HEK293 (cell line): ENCODE results near the gene QSOX1.

Source experiments
- CTCF ChIA-PET: fragments of 350-600 bp; formaldehyde crosslinking; extraction: SDS; loops from one replicate; lab custom pipeline; 2021; ENCODE audit warnings: antibody characterized with exemption; lab: Yijun Ruan, JAX
- POLR2A ChIA-PET: fragments of 300-600 bp; formaldehyde crosslinking; extraction: SDS; loops from one replicate; lab custom pipeline; 2020; ENCODE audit warnings: antibody characterized with exemption, inconsistent platforms; lab: Yijun Ruan, JAX
- H3K27ac ChIP-seq: fragments of 200-500 bp; sonication (Bioruptor generic); 2 replicates; pipeline ENCODE4 v1.5.1; 2014; ENCODE audit warnings: low read depth, low read length, control low read depth, inconsistent platforms; ENCODE audit errors: extremely low read depth
- H3K36me3 ChIP-seq, 2 experiments: fragments of 200-500 bp in 1 of 2; sonication (Bioruptor generic) in 1 of 2; 1 replicate in 1 of 2; 2 replicates in 1 of 2; pipeline ENCODE4 v1.5.1; 2014 to 2017; ENCODE audit warnings: inconsistent platforms in 2 of 2, low read length in 2 of 2; ENCODE audit not compliant: control insufficient read depth in 2 of 2, insufficient read depth in 1 of 2
- H3K4me1 ChIP-seq: fragments of 200-500 bp; sonication (Bioruptor generic); 2 replicates; pipeline ENCODE4 v1.5.1; 2014; ENCODE audit warnings: mild to moderate bottlenecking, low read length, inconsistent platforms; ENCODE audit not compliant: control insufficient read depth, insufficient read depth
- H3K4me3 ChIP-seq: 2 replicates; pipeline ENCODE4 v1.5.1; 2011; ENCODE audit warnings: low read depth, mild to moderate bottlenecking, control low read depth, low read length, moderate library complexity
- H3K9me3 ChIP-seq: fragments of 200-500 bp; sonication (Bioruptor generic); 2 replicates; pipeline ENCODE4 v1.5.1; 2014; ENCODE audit warnings: low read depth, low read length, inconsistent platforms; ENCODE audit not compliant: control insufficient read depth, insufficient read depth
- HOXA7 ChIP-seq: sonication (generic); formaldehyde crosslinking; IDR thresholded peaks from 2 replicates; pipeline ENCODE4 v1.8.1; 2022; ENCODE audit warnings: missing genetic modification reagents, borderline replicate concordance
- ZNF112 ChIP-seq: fragments of 450-650 bp; formaldehyde crosslinking; IDR thresholded peaks from 2 replicates; pipeline ENCODE4 v1.5.0; 2017; ENCODE audit warnings: missing biosample characterization, missing genetic modification characterization
- ZNF155 ChIP-seq: fragments of 450-650 bp; formaldehyde crosslinking; IDR thresholded peaks from 2 replicates; pipeline ENCODE4 v1.5.1; 2016; ENCODE audit warnings: missing biosample characterization, missing genetic modification characterization
- ZNF223 ChIP-seq: fragments of 450-650 bp; formaldehyde crosslinking; IDR thresholded peaks from 2 replicates; pipeline ENCODE4 v1.5.1; 2016; ENCODE audit warnings: missing biosample characterization, missing genetic modification characterization
- ZNF48 ChIP-seq: fragments of 450-650 bp; formaldehyde crosslinking; IDR thresholded peaks from 2 replicates; pipeline ENCODE4 v1.5.1; 2016; ENCODE audit warnings: missing biosample characterization, missing genetic modification characterization
- ZNF510 ChIP-seq: fragments of 450-650 bp; formaldehyde crosslinking; IDR thresholded peaks from 2 replicates; pipeline ENCODE4 v1.5.1; 2018; ENCODE audit warnings: mild to moderate bottlenecking, missing genetic modification characterization, missing biosample characterization; ENCODE audit not compliant: insufficient replicate concordance
- ZNF521 ChIP-seq: fragments of 450-650 bp; formaldehyde crosslinking; IDR thresholded peaks from 2 replicates; pipeline ENCODE4 v1.5.1; 2017; ENCODE audit warnings: missing biosample characterization, mild to moderate bottlenecking, missing genetic modification characterization
- ZNF544 ChIP-seq: fragments of 450-650 bp; formaldehyde crosslinking; IDR thresholded peaks from 2 replicates; pipeline ENCODE4 v1.5.0; 2017; ENCODE audit warnings: missing biosample characterization, missing genetic modification characterization
- ZNF555 ChIP-seq: fragments of 450-650 bp; formaldehyde crosslinking; conservative IDR thresholded peaks from 2 replicates; pipeline ENCODE4 v1.5.1; 2017; ENCODE audit warnings: missing biosample characterization, mild to moderate bottlenecking, missing genetic modification characterization, inconsistent platforms
- ZNF558 ChIP-seq: fragments of 450-650 bp; formaldehyde crosslinking; IDR thresholded peaks from 2 replicates; pipeline ENCODE4 v1.5.1; 2016; ENCODE audit warnings: missing biosample characterization, missing genetic modification characterization
- ZNF600 ChIP-seq: fragments of 450-650 bp; formaldehyde crosslinking; IDR thresholded peaks from 2 replicates; pipeline ENCODE4 v1.5.1; 2016; ENCODE audit warnings: missing biosample characterization, missing genetic modification characterization
- ZNF610 ChIP-seq: fragments of 450-650 bp; formaldehyde crosslinking; IDR thresholded peaks from 2 replicates; pipeline ENCODE4 v1.5.1; 2016; ENCODE audit warnings: missing biosample characterization, missing genetic modification characterization, borderline replicate concordance
- ZNF658 ChIP-seq: fragments of 450-650 bp; formaldehyde crosslinking; IDR thresholded peaks from 2 replicates; pipeline ENCODE4; 2016; ENCODE audit warnings: missing biosample characterization, missing genetic modification characterization
- ZNF701 ChIP-seq: fragments of 450-650 bp; formaldehyde crosslinking; IDR thresholded peaks from 2 replicates; pipeline ENCODE4 v1.5.1; 2016; ENCODE audit warnings: missing biosample characterization, missing genetic modification characterization
- ZNF707 ChIP-seq: fragments of 450-650 bp; formaldehyde crosslinking; IDR thresholded peaks from 2 replicates; pipeline ENCODE4 v1.5.1; 2016; ENCODE audit warnings: missing biosample characterization, missing genetic modification characterization
- TF ChIP-seq, protein P1 (sequence below): fragments of 450-650 bp; formaldehyde crosslinking; IDR thresholded peaks from 2 replicates; pipeline ENCODE4 v1.5.1; 2016; ENCODE audit warnings: missing biosample characterization, missing genetic modification characterization
- TF ChIP-seq, protein P2 (sequence below): fragments of 450-650 bp; IDR thresholded peaks from 2 replicates; pipeline ENCODE4 v1.5.1; 2018; ENCODE audit warnings: missing biosample characterization, mild to moderate bottlenecking, missing genetic modification characterization
- TF ChIP-seq, protein P3 (sequence below): fragments of 450-650 bp; formaldehyde crosslinking; IDR thresholded peaks from 2 replicates; pipeline ENCODE4 v1.5.1; 2016; ENCODE audit warnings: missing biosample characterization, missing genetic modification characterization
- TF ChIP-seq, protein P4 (sequence below): fragments of 450-650 bp; formaldehyde crosslinking; IDR thresholded peaks from 2 replicates; pipeline ENCODE4 v1.5.1; 2017; ENCODE audit warnings: missing biosample characterization, missing genetic modification characterization

The QSOX1 gene

DNA sequence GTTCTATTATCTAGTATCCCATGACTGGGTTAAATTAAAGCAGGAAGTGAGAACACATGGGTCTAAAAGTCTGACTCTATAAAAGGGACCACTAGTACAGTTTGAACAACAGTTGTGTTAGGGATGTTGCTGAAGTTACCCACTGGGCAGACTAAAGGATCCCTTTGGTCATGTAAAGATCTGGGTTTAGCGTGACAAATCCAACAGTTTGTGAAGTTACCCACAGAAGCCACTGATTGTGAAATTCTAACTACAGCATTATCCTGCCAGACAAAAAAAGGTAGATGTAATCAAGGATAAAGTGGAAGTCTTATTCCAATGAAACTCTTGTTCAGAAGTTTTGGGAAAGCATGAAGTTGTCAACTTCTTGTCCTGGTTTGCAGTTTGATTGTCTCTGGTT lies 5.7 kb downstream of the QSOX1 start:
- POLR2A ChIA-PET, result no interaction called here
- Histone ChIP-seq H3K27ac (no peak overlapping the region), H3K36me3 (no peaks in the 10 kb centered on the region)
- no peak for TF ChIP-seq ZNF510 (tag by site-specific recombination)
- TF ChIP-seq, protein P1, sequence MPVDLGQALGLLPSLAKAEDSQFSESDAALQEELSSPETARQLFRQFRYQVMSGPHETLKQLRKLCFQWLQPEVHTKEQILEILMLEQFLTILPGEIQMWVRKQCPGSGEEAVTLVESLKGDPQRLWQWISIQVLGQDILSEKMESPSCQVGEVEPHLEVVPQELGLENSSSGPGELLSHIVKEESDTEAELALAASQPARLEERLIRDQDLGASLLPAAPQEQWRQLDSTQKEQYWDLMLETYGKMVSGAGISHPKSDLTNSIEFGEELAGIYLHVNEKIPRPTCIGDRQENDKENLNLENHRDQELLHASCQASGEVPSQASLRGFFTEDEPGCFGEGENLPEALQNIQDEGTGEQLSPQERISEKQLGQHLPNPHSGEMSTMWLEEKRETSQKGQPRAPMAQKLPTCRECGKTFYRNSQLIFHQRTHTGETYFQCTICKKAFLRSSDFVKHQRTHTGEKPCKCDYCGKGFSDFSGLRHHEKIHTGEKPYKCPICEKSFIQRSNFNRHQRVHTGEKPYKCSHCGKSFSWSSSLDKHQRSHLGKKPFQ (tag by site-specific recombination), result no peak
- TF ChIP-seq, all 188 proteins: peak for 0
- H3K9me3 ChIP-seq, result no peaks in the 10 kb centered on the region
- CTCF ChIA-PET, result no interaction called here
- peaks cover 11% of the 10 kb centered on the region for H3K4me1 ChIP-seq
- no peak overlapping the region for H3K4me3 ChIP-seq

DNA sequence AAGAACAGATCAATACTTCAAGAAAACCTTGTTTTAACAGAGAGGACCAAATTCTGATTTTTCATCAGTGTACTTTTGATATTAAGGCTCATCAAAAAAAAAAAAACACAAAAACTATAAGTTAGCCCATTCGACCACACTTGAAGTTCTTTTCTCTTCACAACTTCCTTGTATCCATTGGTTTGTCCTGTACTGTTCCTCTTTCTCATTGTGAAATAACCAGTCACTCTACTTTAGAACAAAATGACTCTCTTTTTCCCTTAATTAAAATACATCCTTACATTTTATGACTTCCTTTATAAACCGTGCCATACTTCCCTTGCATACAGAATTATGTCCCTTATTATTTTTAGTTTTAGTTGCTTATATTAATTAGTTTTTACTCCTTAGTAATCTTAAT lies 8.4 kb downstream of the QSOX1 start:
- ChIA-PET POLR2A (no interaction called here), CTCF (no interaction called here)
- Histone ChIP-seq H3K9me3 (no peaks in the 10 kb centered on the region), H3K4me1 (peaks cover 10% of the 10 kb centered on the region), H3K4me3 (no peak overlapping the region), H3K36me3 (no peaks in the 10 kb centered on the region), H3K27ac (no peak overlapping the region)
- TF ChIP-seq ZNF658, result no peak
- TF ChIP-seq ZNF155 (tag by site-specific recombination), result no peak
- no peak for TF ChIP-seq ZNF701
- no peak for TF ChIP-seq HOXA7 (CRISPR knock-in tag)
- TF ChIP-seq ZNF112 (tag by site-specific recombination), result no peak
- no peak for TF ChIP-seq ZNF707
- TF ChIP-seq ZNF223 (tag by site-specific recombination), result no peak
- TF ChIP-seq, protein P2, sequence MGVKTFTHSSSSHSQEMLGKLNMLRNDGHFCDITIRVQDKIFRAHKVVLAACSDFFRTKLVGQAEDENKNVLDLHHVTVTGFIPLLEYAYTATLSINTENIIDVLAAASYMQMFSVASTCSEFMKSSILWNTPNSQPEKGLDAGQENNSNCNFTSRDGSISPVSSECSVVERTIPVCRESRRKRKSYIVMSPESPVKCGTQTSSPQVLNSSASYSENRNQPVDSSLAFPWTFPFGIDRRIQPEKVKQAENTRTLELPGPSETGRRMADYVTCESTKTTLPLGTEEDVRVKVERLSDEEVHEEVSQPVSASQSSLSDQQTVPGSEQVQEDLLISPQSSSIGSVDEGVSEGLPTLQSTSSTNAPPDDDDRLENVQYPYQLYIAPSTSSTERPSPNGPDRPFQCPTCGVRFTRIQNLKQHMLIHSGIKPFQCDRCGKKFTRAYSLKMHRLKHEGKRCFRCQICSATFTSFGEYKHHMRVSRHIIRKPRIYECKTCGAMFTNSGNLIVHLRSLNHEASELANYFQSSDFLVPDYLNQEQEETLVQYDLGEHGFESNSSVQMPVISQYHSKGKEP, result no peak
- TF ChIP-seq, protein P3, sequence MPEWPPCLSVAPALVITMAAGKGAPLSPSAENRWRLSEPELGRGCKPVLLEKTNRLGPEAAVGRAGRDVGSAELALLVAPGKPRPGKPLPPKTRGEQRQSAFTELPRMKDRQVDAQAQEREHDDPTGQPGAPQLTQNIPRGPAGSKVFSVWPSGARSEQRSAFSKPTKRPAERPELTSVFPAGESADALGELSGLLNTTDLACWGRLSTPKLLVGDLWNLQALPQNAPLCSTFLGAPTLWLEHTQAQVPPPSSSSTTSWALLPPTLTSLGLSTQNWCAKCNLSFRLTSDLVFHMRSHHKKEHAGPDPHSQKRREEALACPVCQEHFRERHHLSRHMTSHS (tag by site-specific recombination), result no peak
- no peak for TF ChIP-seq ZNF521 (tag by site-specific recombination)
- TF ChIP-seq ZNF555 (tag by site-specific recombination), result no peak
- no peak for TF ChIP-seq ZNF544 (tag by site-specific recombination)
- TF ChIP-seq, protein P4, sequence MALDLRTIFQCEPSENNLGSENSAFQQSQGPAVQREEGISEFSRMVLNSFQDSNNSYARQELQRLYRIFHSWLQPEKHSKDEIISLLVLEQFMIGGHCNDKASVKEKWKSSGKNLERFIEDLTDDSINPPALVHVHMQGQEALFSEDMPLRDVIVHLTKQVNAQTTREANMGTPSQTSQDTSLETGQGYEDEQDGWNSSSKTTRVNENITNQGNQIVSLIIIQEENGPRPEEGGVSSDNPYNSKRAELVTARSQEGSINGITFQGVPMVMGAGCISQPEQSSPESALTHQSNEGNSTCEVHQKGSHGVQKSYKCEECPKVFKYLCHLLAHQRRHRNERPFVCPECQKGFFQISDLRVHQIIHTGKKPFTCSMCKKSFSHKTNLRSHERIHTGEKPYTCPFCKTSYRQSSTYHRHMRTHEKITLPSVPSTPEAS, result no peak
- TF ChIP-seq ZNF558 (tag by site-specific recombination), result no peak
- TF ChIP-seq ZNF610 (tag by site-specific recombination), result no peak
- no peak for TF ChIP-seq ZNF48 (tag by site-specific recombination)
- TF ChIP-seq ZNF600 (tag by site-specific recombination), result no peak
